HepG2 (cell line): Measurements from ENCODE around the gene PCSK6. TPM values are rescaled to one million over a fixed set of nuclear protein-coding genes. Genes with fewer than 3 reads are reported as not detected.

Experiments used
- ARID2 ChIP-seq: sonication (generic); formaldehyde crosslinking; IDR thresholded peaks from 2 replicates; pipeline ENCODE4 v1.8.1; 2022; ENCODE audit warnings: mild to moderate bottlenecking, missing genetic modification reagents, borderline replicate concordance
- BRCA1 ChIP-seq: sonication (generic); formaldehyde crosslinking; IDR thresholded peaks from 2 replicates; pipeline ENCODE4 v1.4.0; 2020; ENCODE audit warnings: missing genetic modification reagents
- CAMTA2 ChIP-seq: sonication (generic); formaldehyde crosslinking; IDR thresholded peaks from 2 replicates; pipeline ENCODE4 v1.4.0; 2020; ENCODE audit warnings: mild to moderate bottlenecking, missing genetic modification reagents, borderline replicate concordance
- CBFB ChIP-seq: sonication (generic); formaldehyde crosslinking; IDR thresholded peaks from 2 replicates; pipeline ENCODE4 v1.4.0; 2020; ENCODE audit warnings: missing genetic modification reagents
- CHD2 ChIP-seq: IDR thresholded peaks from 2 replicates; pipeline ENCODE4 v1.6.1; 2011; ENCODE audit warnings: low read depth, low read length, improper control_type of control experiment
- EED ChIP-seq: sonication (generic); formaldehyde crosslinking; IDR thresholded peaks from 2 replicates; pipeline ENCODE4 v1.5.0; 2020; ENCODE audit warnings: mild to moderate bottlenecking, missing genetic modification reagents
- ELF4 ChIP-seq: sonication (generic); formaldehyde crosslinking; IDR thresholded peaks from 2 replicates; pipeline ENCODE4 v1.5.0; 2020; ENCODE audit warnings: missing genetic modification reagents, mild to moderate bottlenecking, moderate library complexity, borderline replicate concordance
- GMEB1 ChIP-seq: sonication (generic); formaldehyde crosslinking; IDR thresholded peaks from 2 replicates; pipeline ENCODE4 v1.5.1; 2020; ENCODE audit warnings: missing genetic modification reagents, mild to moderate bottlenecking, borderline replicate concordance
- HHEX ChIP-seq: IDR thresholded peaks from 2 replicates; pipeline ENCODE4 v1.6.1; 2016; ENCODE audit warnings: control low read depth
- MEF2D ChIP-seq: sonication (generic); formaldehyde crosslinking; IDR thresholded peaks from 2 replicates; pipeline ENCODE4 v1.5.1; 2020; ENCODE audit warnings: mild to moderate bottlenecking, missing genetic modification reagents
- MTERF4 ChIP-seq: sonication (generic); formaldehyde crosslinking; IDR thresholded peaks from 2 replicates; pipeline ENCODE4 v1.8.0; 2023; ENCODE audit warnings: mild to moderate bottlenecking, missing genetic modification reagents
- MYC ChIP-seq: sonication (generic); formaldehyde crosslinking; IDR thresholded peaks from 2 replicates; pipeline ENCODE4 v1.9.0; 2021; ENCODE audit warnings: missing genetic modification reagents, borderline replicate concordance
- NR2F2 ChIP-seq: IDR thresholded peaks from 2 replicates; pipeline ENCODE4 v1.6.1; 2012; ENCODE audit warnings: low read depth, inconsistent platforms, borderline replicate concordance
- SNAI1 ChIP-seq: sonication (generic); formaldehyde crosslinking; IDR thresholded peaks from 2 replicates; pipeline ENCODE4 v1.5.0; 2020; ENCODE audit warnings: mild to moderate bottlenecking, missing genetic modification reagents, borderline replicate concordance
- SNAPC4 ChIP-seq: sonication (generic); formaldehyde crosslinking; IDR thresholded peaks from 2 replicates; pipeline ENCODE4 v1.4.0; 2020; ENCODE audit warnings: mild to moderate bottlenecking, missing genetic modification reagents
- THAP9 ChIP-seq: sonication (generic); formaldehyde crosslinking; IDR thresholded peaks from 2 replicates; pipeline ENCODE4; 2020; ENCODE audit warnings: missing genetic modification reagents, mild to moderate bottlenecking, borderline replicate concordance
- ZFP36L2 ChIP-seq: sonication (generic); formaldehyde crosslinking; IDR thresholded peaks from 2 replicates; pipeline ENCODE4 v1.4.0; 2020; ENCODE audit warnings: missing genetic modification reagents
- ZNF180 ChIP-seq: sonication (generic); formaldehyde crosslinking; IDR thresholded peaks from 2 replicates; pipeline ENCODE4 v1.4.0; 2020; ENCODE audit warnings: low read depth, missing genetic modification reagents, borderline replicate concordance
- ZSCAN25 ChIP-seq: sonication (generic); formaldehyde crosslinking; IDR thresholded peaks from 2 replicates; pipeline ENCODE4 v1.8.0; 2022; ENCODE audit warnings: mild to moderate bottlenecking, missing genetic modification reagents
- polyA plus RNA-seq, 8 experiments: library from polyadenylated mRNA; depleted of rRNA in 3 of 8; stranded (reverse) in 7 of 8; unstranded in 1 of 8; fragments of >200 nt; fragmentation: Illumina TruSeq in 4 of 8; extraction: Trizol in 4 of 8; gene quantifications; 2 replicates each; pipeline versions ENCODE4 v1.2.1 to v1.2.3, GENCODE V29; 2011 to 2016; ENCODE audit warnings: low read depth in 4 of 8, missing spikeins in 1 of 8, mixed read lengths in 1 of 8; ENCODE audit not compliant: insufficient read depth in 1 of 8
- total RNA-seq, 5 experiments: library from RNA; depleted of rRNA; stranded (reverse); fragments of >200 nt; fragmentation: Illumina TruSeq; extraction: Trizol; gene quantifications; 2 replicates each; pipeline ENCODE4 v1.2.3, GENCODE V29; 2016; ENCODE audit warnings: low read depth in 1 of 5

PCSK6 gene
- total and polyA plus RNA-seq, 2 of the 13 experiments (the other 11 are each of a cell fraction or from before 2014, with no cell fraction given) = 56.5 to 155 TPM

- TF ChIP-seq MTERF4 (CRISPR knock-in tag) (no peak), THAP9 (CRISPR knock-in tag) (no peak), ZNF180 (CRISPR knock-in tag) (no peak), MYC (CRISPR knock-in tag) (peak; percentile 63; the same call in 1 of the 2 replicates), BRCA1 (CRISPR knock-in tag) (no peak; the same call in 1 of the 2 replicates), SNAPC4 (no peak), HHEX (CRISPR knock-in tag) (no peak), ZSCAN25 (CRISPR knock-in tag) (no peak), CAMTA2 (CRISPR knock-in tag) (no peak), SNAI1 (CRISPR knock-in tag) (no peak), MEF2D (CRISPR knock-in tag) (peak; percentile 56; the same call in 1 of the 2 replicates), EED (CRISPR knock-in tag) (no peak), CBFB (no peak), ELF4 (CRISPR knock-in tag) (no peak), ZFP36L2 (CRISPR knock-in tag) (no peak), NR2F2 (peak; percentile 54; the same call in 1 of the 2 replicates), ARID2 (CRISPR knock-in tag) (no peak), CHD2 (no peak), GMEB1 (no peak)
These were observed 42.9 kb downstream of the PCSK6 start (continued) for GRCh38 chr15:101446518-101447167.
